GM21423 (cell line): ENCODE measurements around the gene C1RL.

ENCODE experiments used
- ATAC-seq: cut with Tn5 transposase; IDR thresholded peaks from one replicate; pipeline ENCODE4 v1.9.1; 2021; ENCODE audit warnings: mild to moderate bottlenecking, moderate library complexity; ENCODE audit not compliant: unreplicated experiment

The C1RL gene

DNA sequence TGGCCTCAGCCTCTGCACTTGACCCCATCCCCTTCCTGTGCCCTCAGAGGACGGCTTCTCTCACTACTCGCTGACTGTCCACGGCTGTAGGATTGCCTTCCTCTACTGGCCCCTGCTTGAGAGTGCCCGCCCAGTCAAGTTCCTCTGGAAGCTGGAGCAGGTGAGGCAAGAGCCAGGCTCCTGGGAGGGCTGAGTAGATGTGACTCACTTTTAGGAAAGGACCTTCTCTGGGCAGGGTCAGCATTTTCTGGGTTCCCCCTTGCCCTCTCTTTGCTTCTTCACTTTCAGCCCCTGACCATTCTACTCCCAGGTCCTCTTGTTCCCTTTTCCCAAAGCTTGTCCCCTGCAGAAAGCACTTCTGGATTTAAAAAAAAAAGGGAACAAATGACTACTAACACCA is 28.9 kb upstream of the C1RL start:
- ATAC-seq: no peak

GRCh38 chr12:7136676-7137075 is 27.7 kb upstream of the C1RL start:
- no peak for ATAC-seq

DNA sequence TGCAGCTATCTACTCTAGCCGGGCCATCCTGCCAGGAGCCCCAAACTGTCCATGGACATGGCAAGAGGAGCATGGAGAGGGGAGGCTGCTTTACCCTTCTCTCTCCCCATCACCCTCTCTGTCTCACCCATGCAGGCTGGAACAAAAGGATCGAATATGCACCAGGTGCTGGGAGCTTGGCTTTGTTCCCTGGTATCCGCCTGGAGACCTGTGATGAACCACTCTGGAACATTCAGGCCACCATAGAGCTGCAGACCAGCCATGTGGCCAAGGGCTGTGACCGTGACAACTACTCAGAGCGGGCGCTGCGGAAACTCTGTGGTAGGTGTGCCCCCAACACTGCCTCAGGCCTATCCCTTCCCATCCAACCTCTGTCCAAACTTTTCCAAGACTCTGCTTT is 27.1 kb upstream of the C1RL start:
- ATAC-seq: no peak

DNA sequence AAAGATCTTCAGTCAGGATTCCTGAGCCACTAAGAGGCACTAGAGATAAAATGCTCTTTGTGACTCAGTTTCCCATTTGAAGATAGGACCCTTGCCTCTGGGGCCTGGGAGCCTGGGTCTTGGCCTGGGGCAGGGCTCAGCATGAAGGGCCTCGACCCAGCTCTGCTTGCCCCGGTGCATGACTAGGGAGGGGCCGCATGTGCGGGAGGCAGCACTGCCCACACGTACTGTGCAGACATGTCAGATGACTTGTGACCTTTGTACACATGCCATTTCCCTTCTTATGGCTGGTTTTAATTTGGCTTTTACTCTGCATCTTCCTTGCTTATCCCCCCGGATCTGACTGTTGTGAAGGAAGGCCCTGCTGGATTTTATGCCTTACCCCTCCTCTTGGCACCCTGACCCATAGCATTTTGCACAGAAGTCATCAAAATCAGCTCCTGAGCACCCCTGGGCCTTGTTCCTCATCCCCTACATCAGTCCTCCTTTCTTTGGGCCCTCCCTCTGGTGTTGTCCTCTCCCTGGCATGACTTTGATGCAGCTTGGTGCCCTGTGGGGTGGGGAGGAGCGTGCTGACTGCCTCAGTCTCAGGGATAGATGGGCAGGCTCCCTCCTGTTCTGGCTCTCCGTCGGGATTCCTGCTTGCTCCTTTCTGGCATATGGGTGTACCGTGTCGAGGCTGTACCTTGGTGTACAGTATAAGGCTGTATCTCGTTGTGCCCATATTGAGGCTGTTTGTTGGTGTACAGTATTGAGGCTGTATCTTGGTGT is 25.6 kb upstream of the C1RL start:
- no peak for ATAC-seq

DNA sequence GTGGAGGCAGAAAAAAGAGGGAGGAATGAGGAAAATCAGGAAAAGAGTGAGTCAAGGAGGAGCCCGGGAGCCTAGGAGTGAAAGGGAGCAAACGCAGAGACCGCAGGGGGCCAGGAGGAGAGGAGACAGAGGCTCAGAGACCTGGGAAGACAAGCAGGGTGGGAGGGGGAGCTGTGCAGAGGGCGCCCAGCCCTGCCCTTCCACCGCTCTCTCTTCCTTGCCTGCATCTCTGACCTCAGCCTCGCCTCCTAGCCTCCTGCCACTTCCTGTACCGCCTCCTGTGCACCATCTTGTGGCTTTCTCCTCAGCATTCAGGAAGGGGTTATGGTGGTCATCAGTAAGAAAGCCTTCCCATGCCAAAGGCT is 22.5 kb upstream of the C1RL start:
- ATAC-seq: no peak

DNA sequence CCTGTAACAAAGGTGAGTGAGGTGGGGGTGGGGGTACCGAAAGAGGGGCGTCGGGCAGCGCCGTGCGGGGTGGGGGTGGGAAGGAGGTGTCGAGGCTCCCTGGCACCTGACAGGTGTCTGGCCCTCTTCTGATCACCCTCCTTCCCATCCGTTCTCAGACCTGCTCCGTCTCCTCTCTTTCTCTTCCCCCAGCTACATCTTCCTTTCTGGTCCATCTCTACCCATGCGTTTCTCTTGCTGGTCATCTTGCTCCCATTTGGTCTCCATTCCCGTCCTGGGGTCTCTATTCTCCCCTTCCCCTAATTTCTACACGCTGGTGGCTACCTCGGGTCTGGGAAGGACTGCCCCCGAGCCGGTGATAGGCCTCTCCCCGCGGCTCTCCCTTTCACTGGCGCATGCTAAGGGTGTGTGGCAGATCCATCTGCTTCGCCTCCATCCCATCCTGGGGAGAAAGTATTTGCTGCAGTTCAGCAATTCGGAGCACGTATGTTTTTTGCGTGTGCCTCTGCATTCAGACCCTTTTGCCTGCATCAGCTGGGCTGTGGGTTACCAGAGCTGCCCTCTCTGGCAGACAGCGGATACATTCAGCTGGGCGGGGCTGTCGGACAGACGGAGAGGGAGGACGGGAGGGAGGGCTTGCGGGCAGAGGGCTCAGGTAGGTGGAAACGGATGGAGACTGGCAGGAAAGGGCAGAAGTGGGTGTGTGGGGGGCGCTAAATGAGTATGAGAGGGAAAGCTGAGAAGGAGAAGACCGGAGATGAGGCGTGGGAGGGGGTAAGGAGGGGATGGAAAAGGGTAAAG is 21.9 kb upstream of the C1RL start:
- ATAC-seq: peak; percentile 52

GRCh38 chr12:7129872-7130691 is 21.1 kb upstream of the C1RL start, which contains the start of gene CLSTN3:
TSS of gene CLSTN3 (plus strand) at chr12:7130371. CDS start at chr12:7130649, 278 bp downstream.
- ATAC-seq: peak; percentile 54

DNA sequence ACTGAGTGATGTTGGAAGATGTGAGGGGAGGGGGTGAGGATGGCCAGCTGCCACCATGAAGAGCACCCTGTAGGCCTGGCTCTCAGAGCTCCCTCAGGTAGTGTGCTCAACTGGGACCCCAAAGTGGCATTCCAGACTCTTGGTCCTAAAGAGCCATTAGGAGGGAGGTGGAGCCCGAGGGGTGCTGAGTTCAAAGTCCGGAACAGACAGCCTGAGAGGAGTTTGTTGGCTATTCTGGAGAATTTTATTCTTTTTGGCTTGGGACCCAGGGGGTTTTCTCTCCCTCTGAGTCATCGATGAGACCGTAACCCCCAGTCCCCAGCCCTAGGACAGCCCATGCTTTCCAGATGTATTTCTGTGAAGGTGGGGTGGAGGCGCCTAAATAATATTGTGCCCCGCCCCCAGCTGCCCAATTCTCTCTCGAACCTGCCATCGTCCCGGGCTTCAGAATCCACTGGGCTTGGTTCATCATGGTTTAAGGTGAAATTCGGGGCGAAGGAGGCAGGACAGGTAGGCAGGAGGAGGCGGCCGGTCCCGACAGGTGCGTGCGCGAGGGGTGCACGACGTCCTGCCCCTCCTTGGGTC is 20.4 kb upstream of the C1RL start:
- ATAC-seq: peak; percentile 27

- ATAC-seq: no peak
Measured at GRCh38 chr12:7128681-7129286, 19.8 kb upstream of the C1RL start, which contains the start of gene RBP5. TSS of gene RBP5 (minus strand) at chr12:7128889. CDS start at chr12:7128775, 114 bp downstream.

DNA sequence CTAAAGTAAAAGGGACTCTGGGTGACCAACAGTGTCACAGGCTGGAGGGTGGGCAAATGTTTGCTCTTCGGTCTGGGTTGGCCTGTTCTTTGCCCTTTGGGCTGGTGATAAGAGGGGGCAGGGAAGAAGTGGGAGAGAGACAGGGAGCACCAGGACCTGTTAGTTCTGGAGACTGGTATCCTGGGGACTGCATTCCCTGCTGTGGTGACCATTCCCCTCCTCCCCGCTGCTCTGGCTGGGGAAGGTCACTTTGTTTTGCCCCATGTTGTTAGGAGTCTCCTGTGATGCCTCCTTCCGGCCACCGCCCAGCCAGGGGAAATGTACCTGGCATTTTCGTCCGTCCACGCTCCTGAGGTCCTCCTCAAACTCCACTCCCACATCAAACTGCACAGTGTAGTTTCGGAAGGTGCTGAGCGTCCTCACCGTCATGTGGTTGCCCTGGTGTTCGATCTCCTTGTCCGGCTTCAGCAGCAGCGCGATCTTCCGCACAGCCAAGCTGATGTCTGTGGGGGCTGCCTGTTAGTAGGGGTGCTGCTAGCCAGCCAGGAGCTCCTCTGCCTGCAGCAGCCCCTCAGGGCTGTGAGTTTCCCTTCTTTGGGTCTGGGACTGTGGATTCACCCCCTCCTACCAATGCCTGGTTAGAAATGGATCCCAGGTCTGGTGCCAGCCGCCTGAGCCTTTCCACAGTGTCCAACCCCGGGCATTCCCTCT is 19.1 kb upstream of the C1RL start:
- no peak for ATAC-seq

DNA sequence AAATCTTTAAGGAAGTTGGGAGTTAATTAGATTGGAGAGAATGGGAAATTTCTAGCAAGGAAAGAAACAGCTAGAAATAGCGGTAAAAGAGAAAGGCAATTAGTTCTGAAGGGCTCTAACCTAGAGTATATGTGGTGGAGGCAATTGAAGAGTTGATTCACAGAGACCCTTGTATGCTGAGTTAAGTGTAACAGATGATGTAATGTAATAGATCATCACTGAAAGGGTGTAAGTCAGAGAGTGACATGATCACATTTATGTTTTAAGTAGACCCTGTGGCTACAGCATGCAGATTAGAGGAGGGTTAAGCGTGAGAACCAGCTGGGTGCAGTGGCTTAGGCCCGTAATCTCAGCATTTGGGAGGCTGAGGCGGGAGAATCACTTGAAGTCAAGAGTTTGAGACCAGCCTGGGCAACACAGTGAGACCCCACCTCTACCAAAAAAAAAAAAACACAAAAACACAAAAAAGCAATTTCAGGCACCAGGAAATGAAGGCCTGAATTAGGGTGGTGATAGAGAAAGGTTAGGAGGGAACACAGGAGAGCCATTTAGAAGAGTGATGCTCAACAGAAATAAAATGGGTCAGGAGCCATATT is 16.7 kb upstream of the C1RL start:
- ATAC-seq: no peak

- ATAC-seq: no peak
Measured at GRCh38 chr12:7123806-7124522, 14.9 kb upstream of the C1RL start.

- ATAC-seq: no peak
Measured at GRCh38 chr12:7122811-7123769, 14.1 kb upstream of the C1RL start.

DNA sequence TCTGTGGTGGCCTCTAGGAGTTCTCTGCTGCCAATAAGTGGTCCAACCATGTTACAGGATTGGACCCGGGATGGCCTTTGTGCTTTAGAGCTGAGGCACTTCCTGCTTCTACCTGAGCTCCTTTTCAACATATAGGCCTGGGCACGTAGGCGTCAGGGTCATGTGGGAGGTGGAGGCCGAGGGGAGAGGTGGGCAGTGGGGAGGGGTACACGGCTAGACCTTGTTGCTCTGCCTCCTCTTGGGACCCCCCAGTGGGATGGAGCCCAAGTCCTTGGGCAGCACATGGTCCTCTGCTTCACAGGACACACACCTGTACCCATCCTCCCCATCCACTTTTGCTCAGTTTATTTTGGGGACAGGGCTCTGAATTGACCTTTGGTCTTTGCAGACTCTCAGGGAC is 12.3 kb upstream of the C1RL start:
- ATAC-seq: no peak

GRCh38 chr12:7120166-7120565 is 11.2 kb upstream of the C1RL start:
- no peak for ATAC-seq

- no peak for ATAC-seq
Measured at GRCh38 chr12:7118881-7119280, 9.9 kb upstream of the C1RL start.

GRCh38 chr12:7117670-7118069 is 8.7 kb upstream of the C1RL start:
- ATAC-seq: no peak

DNA sequence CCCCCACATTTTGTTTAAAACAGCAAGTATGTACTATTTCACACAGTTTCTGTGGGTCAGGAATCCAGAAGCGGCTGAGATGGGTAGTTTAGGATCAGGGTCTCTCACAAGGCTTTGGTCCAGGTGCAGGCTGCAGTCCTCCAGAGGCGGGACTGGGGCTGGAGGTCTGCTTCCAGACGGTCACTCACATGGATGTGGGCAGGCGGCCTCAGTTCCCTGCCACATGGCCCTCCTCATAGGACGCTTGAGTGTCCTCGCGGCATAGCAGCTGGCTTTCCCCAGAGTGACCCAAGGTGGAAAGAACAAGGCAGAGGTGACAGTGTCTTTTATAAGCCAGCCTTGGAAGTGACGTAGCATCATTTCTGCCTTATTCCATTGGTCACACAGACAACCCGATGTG is 7.9 kb upstream of the C1RL start:
- no peak for ATAC-seq
